Testis (tissue), 2 donors: Measurements from ENCODE around the gene DGCR8.

ENCODE experiments used
- CTCF ChIP-seq, 3 experiments: fragments of 450-650 bp in 2 of 3; fragments of 200-600 bp in 1 of 3; sonication (generic) in 1 of 3; IDR thresholded peaks; one replicate each; pipeline ENCODE4 v1.5.1; 2016 to 2019; ENCODE audit warnings: antibody characterized with exemption in 3 of 3, mild to moderate bottlenecking in 2 of 3, moderate library complexity in 1 of 3
- POLR2A ChIP-seq: fragments of 450-650 bp; IDR thresholded peaks from one replicate; pipeline ENCODE4 v1.6.1; 2017; ENCODE audit warnings: antibody characterized with exemption, mild to moderate bottlenecking, moderate library complexity

- TF ChIP-seq CTCF (IDR thresholded peaks at IDR 0.05): no peak
- no peak for TF ChIP-seq POLR2A
Observed at GRCh38 chr22:20157430-20158183, 77.6 kb downstream of the DGCR8 start.
